ENCODE results near the gene IMPA2. TPM values are rescaled to one million over a fixed set of nuclear protein-coding genes. Genes with fewer than 3 reads are reported as not detected.

The IMPA2 gene
- total RNA-seq, 4 donors from 2014 or later = 121 to 235 (median 164) TPM

- H3K9me3 ChIP-seq = no peaks in the 10 kb centered on the region
- H3K36me3 ChIP-seq = peaks cover 0 to 52% (median 3%) of the 10 kb centered on the region in 3 donors
- no peak for TF ChIP-seq POLR2A (IDR thresholded peaks at IDR 0.05)
- no peak for TF ChIP-seq CTCF (IDR thresholded peaks at IDR 0.05)
- no peak overlapping the region for H3K4me3 ChIP-seq
- WGBS, 2 donors = 18 to 27% methylated on average over 7 of the region's 7 CpGs
- H3K27me3 ChIP-seq = no peaks in the 10 kb centered on the region
- intact Hi-C loops (cut with DNase I) = loop anchor here (10.0 kb wide), 1 partner anchor 177 kb away; the partner anchor contains the start of gene CHMP1B
- peak overlapping the region; percentile 84 to 93 (median 90) for H3K27ac ChIP-seq
- DNase-seq = no peak
- H3K4me1 ChIP-seq = peaks cover 24 to 100% (median 57%) of the 10 kb centered on the region in 3 donors
Measured at GRCh38 chr18:12031846-12032245, 50.5 kb downstream of the IMPA2 start.

DNA sequence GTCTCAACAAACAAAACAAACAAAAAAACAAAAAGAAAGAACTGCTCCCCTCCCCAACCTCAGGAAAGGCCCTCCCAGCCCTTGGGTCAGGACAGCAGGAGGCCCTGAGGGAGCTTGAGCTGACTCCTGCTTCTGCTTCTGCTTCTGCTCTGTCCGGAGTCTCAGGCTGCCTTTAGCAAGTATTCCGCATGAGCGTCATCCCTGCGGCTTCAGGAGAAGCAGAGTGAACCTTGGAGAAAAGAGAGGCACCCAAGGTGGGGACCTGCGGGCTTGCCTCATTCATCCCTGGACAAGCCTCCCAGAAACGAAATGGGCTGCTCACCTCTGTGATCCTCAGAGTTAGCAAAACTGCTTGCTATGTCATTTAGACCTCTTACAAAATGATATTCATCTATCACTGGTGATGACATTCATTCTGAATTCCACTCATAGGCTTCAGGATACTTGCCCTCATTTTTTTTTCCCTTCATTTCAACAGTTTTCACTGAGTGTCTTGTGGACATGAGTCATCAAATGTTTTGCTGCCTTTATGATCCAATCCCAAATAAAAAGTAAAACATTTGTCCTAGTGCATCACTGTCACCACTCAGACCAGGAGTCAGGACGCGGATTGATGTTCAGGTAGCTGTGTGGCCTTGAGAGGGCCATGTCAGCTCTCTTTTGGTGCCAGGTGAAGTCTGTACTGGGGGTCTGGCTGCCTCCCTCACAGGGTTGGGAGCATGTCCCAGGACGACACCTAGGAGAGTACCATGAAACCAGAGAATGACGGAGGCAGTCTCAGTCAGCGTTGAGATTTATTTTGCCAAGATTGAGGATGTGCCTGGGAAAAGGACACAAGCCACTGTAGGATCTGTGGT is 51.7 kb downstream of the IMPA2 start:
- H3K4me1 ChIP-seq = peaks cover 20 to 100% (median 55%) of the 10 kb centered on the region in 3 donors
- no peak for DNase-seq
- no peaks in the 10 kb centered on the region for H3K9me3 ChIP-seq
- H3K36me3 ChIP-seq = peaks cover 0 to 52% (median 3%) of the 10 kb centered on the region in 3 donors
- TF ChIP-seq POLR2A (IDR thresholded peaks at IDR 0.05) (no peak), CTCF (IDR thresholded peaks at IDR 0.05) (no peak)
- peak overlapping the region; percentile 70 to 93 (median 90) for H3K27ac ChIP-seq
- 69% methylated on average over 5 to 6 of the region's 11 CpGs for WGBS, 2 donors
- H3K27me3 ChIP-seq = peaks cover 0 to under 1% (median 0%) of the 10 kb centered on the region in 4 donors
- no peak overlapping the region for H3K4me3 ChIP-seq
- intact Hi-C loops (cut with DNase I) = loop anchor here (10.0 kb wide), 1 partner anchor 178 kb away; the partner anchor contains the start of gene CHMP1B

DNA sequence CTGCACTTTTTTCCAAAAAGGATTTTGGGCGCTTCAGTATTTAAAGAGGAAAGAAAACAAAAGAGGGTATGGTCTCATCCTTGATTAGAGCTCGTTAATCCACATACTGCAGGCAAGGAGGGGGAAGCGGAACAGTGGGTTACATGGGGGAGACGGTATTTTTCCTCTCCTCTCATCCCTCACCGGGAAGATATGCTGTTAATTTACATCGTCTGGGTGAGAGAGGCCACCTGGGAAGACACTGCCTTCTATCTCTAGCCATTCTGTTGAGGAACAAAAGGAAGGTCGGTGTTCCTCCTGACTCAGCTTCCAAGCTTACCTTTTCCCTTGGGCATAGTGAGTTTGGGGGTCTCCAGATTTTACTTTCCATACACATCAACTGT is 52.3 kb downstream of the IMPA2 start:
- Histone ChIP-seq H3K27me3 (peaks cover 0 to 7% (median 0%) of the 10 kb centered on the region in 4 donors), H3K4me1 (peaks cover 27 to 100% (median 56%) of the 10 kb centered on the region in 3 donors), H3K9me3 (no peaks in the 10 kb centered on the region), H3K27ac (peak overlapping the region in 3 of 4 donors; percentile 70 to 93 (median 90)), H3K36me3 (peaks cover 0 to 46% (median 3%) of the 10 kb centered on the region in 3 donors), H3K4me3 (no peak overlapping the region)
- WGBS, 2 donors = 64 to 79% methylated on average over 7 of the region's 7 CpGs
- no peak for TF ChIP-seq CTCF (IDR thresholded peaks at IDR 0.05)
- TF ChIP-seq POLR2A (IDR thresholded peaks at IDR 0.05) = no peak
- DNase-seq = no peak
- intact Hi-C loops (cut with DNase I) = loop anchor here (10.0 kb wide), 1 partner anchor 179 kb away; the partner anchor contains the start of gene CHMP1B

GRCh38 chr18:12034241-12035100 is 53.2 kb downstream of the IMPA2 start:
- TF ChIP-seq CTCF (IDR thresholded peaks at IDR 0.05) (no peak), POLR2A (IDR thresholded peaks at IDR 0.05) (no peak)
- Histone ChIP-seq H3K4me1 (peaks cover 33 to 100% (median 52%) of the 10 kb centered on the region in 3 donors), H3K27ac (peak overlapping the region in 3 of 4 donors; percentile 11 to 90 (median 88)), H3K36me3 (peaks cover 0 to 37% (median 3%) of the 10 kb centered on the region in 3 donors), H3K9me3 (no peaks in the 10 kb centered on the region), H3K27me3 (peaks cover 0 to 7% (median 0%) of the 10 kb centered on the region in 4 donors), H3K4me3 (no peak overlapping the region)
- intact Hi-C loops (cut with DNase I) = loop anchor here (10.0 kb wide), 1 partner anchor 180 kb away; the partner anchor contains the start of gene CHMP1B
- 70 to 84% methylated on average over 6 to 8 of the region's 8 CpGs for WGBS, 2 donors
- no peak for DNase-seq
